Measurements from ENCODE around the gene RNF123. TPM values are rescaled to one million over a fixed set of nuclear protein-coding genes. Genes with fewer than 3 reads are reported as not detected.
"Not testable (repeated sequence)": the region's sequence is repeated elsewhere in the genome, so short reads cannot be mapped to it uniquely, and the experiment has no call there.

Gene RNF123
- total RNA-seq, 1 experiment from 2014 or later = 47.1 TPM

DNA sequence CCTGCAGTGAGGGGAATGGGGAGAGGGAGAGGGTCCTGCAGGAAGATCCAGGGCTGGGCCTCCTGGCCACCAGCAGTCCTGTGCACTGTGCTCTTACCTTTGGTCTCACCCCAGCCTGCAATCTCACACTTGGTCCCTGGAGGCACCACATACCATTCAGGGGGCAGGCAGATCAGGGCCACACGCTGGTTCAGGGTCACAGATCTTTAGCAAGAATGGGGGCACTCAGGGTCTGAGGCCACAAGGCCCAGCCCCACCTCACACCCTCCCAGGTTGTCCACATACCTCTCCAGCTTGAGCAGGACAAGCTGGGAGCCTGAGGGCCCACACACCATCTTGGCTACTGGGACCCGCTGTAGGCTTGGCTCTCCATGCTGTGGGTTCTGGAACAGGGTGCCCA, 4.9 kb upstream of the RNF123 start:
- ATAC-seq; H3K9me3 Mint-ChIP-seq; H3K4me3 Mint-ChIP-seq; H3K27me3 Mint-ChIP-seq (ENCODE audit: low read depth); CTCF ChIA-PET; H3K27ac Mint-ChIP-seq; DNase-seq (ENCODE audit: low spot score); POLR2A ChIA-PET: not testable (repeated sequence)
- Mint-ChIP-seq H3K4me1 (peaks cover 12% of the 10 kb centered on the region), H3K36me3 (peaks cover 23% of the 10 kb centered on the region)

- Mint-ChIP-seq H3K4me1 (peaks cover 15% of the 10 kb centered on the region), H3K4me3 (peak overlapping the region; percentile 98), H3K36me3 (peaks cover 17% of the 10 kb centered on the region)
- H3K9me3 Mint-ChIP-seq; POLR2A ChIA-PET; DNase-seq (ENCODE audit: low spot score); H3K27me3 Mint-ChIP-seq (ENCODE audit: low read depth); H3K27ac Mint-ChIP-seq; ATAC-seq; CTCF ChIA-PET: not testable (repeated sequence)
These were observed 4.3 kb upstream of the RNF123 start for GRCh38 chr3:49685103-49685502.

GRCh38 chr3:49685846-49686245, 3.5 kb upstream of the RNF123 start:
- H3K9me3 Mint-ChIP-seq; H3K27me3 Mint-ChIP-seq (ENCODE audit: low read depth); H3K27ac Mint-ChIP-seq; DNase-seq (ENCODE audit: low spot score); POLR2A ChIA-PET: not testable (repeated sequence)
- H3K4me3 Mint-ChIP-seq = peak overlapping the region; percentile 98
- peaks cover 16% of the 10 kb centered on the region for H3K36me3 Mint-ChIP-seq
- H3K4me1 Mint-ChIP-seq = peaks cover 21% of the 10 kb centered on the region
- 0 out of 2 replicates have a peak, but pooled peaks have one; percentile 0 for ATAC-seq
- CTCF ChIA-PET = interaction anchor here (0.6 kb wide), 1 partner anchor 13 kb away, joined by 3 read pairs; no protein-coding TSS in a partner anchor
- TF ChIP-seq ESRRA (CRISPR knock-in tag; IDR thresholded peaks at IDR 0.05; ENCODE audit: borderline replicate concordance) = 0 out of 2 replicates have a peak, but pooled peaks have one; percentile 43

- Mint-ChIP-seq H3K27ac (peak overlapping the region; percentile 78; the same call in 1 of the 2 replicates), H3K36me3 (peaks cover 16% of the 10 kb centered on the region), H3K4me3 (peak overlapping the region; percentile 98), H3K4me1 (peaks cover 21% of the 10 kb centered on the region)
- H3K27me3 Mint-ChIP-seq (ENCODE audit: low read depth); POLR2A ChIA-PET; H3K9me3 Mint-ChIP-seq: not testable (repeated sequence)
- peak; percentile 93 for DNase-seq (ENCODE audit: low spot score)
- ATAC-seq = peak; percentile 76
- CTCF ChIA-PET = interaction anchor here (0.6 kb wide), 1 partner anchor 13 kb away, joined by 3 read pairs; no protein-coding TSS in a partner anchor
These were observed 3.0 kb upstream of the RNF123 start for GRCh38 chr3:49686346-49686745.

GRCh38 chr3:49686769-49687423, 2.5 kb upstream of the RNF123 start:
- DNase-seq (ENCODE audit: low spot score) (peak; percentile 87), ATAC-seq (peak; percentile 71)
- H3K27me3 Mint-ChIP-seq (ENCODE audit: low read depth); POLR2A ChIA-PET; H3K9me3 Mint-ChIP-seq: not testable (repeated sequence)
- peaks cover 21% of the 10 kb centered on the region for H3K4me1 Mint-ChIP-seq
- CTCF ChIA-PET = interaction anchor here (0.6 kb wide), 1 partner anchor 14 kb away, joined by 3 read pairs; no protein-coding TSS in a partner anchor
- peaks cover 16% of the 10 kb centered on the region for H3K36me3 Mint-ChIP-seq
- H3K27ac Mint-ChIP-seq = peak overlapping the region; percentile 68
- H3K4me3 Mint-ChIP-seq = peak overlapping the region; percentile 98
- TF ChIP-seq SP1 (CRISPR knock-in tag; conservative IDR thresholded peaks at IDR 0.05) = peak; percentile 52
- TF ChIP-seq, protein P1, sequence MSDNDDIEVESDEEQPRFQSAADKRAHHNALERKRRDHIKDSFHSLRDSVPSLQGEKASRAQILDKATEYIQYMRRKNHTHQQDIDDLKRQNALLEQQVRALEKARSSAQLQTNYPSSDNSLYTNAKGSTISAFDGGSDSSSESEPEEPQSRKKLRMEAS (CRISPR knock-in tag; IDR thresholded peaks at IDR 0.05) = peak; percentile 23; the same call in 1 of the 2 replicates

GRCh38 chr3:49687424-49687795, 1.9 kb upstream of the RNF123 start:
- CTCF ChIA-PET; DNase-seq (ENCODE audit: low spot score); H3K9me3 Mint-ChIP-seq; H3K27me3 Mint-ChIP-seq (ENCODE audit: low read depth); POLR2A ChIA-PET; ATAC-seq: not testable (repeated sequence)
- H3K27ac Mint-ChIP-seq = peak overlapping the region; percentile 68; the same call in 1 of the 2 replicates
- H3K36me3 Mint-ChIP-seq = peaks cover 16% of the 10 kb centered on the region
- peak overlapping the region; percentile 98 for H3K4me3 Mint-ChIP-seq
- peaks cover 21% of the 10 kb centered on the region for H3K4me1 Mint-ChIP-seq

DNA sequence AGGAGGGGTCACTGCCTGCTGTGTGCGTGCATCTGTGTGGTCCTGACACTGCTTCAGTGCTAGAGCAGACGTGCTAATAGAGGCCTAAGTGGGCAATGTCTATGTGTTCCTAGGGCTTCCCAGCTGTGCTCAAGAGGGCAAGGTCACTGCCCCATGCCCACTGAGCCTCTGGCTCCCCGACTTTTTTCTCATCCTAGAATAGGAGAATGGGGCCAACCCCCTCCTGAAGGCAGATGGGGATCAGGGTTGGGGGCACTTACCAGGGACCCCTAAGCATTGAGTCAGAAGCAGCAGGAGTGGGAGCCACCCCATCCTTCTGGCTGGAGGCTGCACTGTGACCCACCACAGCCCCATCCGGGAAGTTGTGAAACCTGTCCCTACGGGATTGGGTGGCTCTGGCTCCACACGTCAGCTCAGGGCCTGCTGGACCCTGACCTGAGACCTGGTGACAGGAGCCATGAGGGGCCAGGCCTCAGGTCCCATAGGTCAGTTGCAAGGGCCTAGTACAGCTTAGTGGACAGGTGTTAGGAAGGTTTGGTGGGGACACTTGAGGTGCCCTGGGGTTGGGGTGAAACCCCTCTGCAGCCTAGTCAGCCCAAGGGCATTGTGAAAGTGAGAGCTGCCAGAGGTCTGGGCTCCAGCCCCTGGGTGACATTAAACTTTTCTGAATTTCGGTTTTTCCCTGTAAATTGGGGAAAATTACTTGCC, 865 bp upstream of the RNF123 start:
- CTCF ChIA-PET = interaction anchor here (0.8 to 1.0 kb wide), 2 partner anchors 11 to 29 kb away, joined by 3 read pairs; no protein-coding TSS in a partner anchor
- ATAC-seq; H3K9me3 Mint-ChIP-seq; H3K27ac Mint-ChIP-seq; H3K36me3 Mint-ChIP-seq; H3K27me3 Mint-ChIP-seq (ENCODE audit: low read depth); POLR2A ChIA-PET; DNase-seq (ENCODE audit: low spot score): not testable (repeated sequence)
- TF ChIP-seq GABPB1 (CRISPR knock-in tag; IDR thresholded peaks at IDR 0.05) = peak; percentile 35; the same call in 1 of the 2 replicates
- Mint-ChIP-seq H3K4me1 (peaks cover 21% of the 10 kb centered on the region), H3K4me3 (peak overlapping the region; percentile 98)

DNA sequence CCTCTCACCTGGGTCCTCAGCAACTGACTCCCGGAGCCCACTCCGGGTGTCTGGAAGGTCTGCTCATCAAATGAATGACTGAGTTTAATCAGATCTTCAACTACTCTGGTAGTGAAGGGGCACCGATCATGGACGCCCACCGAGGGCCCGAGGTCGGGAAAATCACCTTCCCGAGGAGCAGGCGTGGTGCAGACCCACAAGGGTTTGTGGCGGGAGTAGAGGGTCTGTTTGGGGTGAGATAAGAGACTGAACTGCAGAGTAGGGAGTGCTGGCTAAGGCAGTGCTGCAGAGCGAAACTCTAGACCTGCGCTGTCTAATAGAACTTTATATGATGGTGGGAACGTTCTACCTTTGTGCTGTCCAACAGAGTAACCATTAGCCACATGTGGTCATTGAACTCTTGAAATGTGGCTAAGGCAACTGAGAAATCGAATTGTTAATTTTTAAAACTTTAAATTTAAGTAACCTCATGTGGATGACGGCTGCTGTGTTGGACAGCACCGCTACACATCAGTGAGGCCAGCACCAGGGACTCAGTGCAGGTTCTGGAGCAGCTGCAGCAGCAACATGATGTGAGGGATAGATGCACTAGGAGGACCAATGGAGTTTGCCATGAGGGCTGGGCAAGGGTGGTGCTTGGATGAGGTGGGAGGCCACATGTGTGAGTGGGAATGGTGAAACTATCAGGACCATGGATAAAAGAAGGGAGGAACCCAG, 709 bp downstream of the RNF123 start:
- H3K27me3 Mint-ChIP-seq (ENCODE audit: low read depth); DNase-seq (ENCODE audit: low spot score); H3K36me3 Mint-ChIP-seq; H3K9me3 Mint-ChIP-seq; ATAC-seq; POLR2A ChIA-PET: not testable (repeated sequence)
- Mint-ChIP-seq H3K4me1 (peaks cover 21% of the 10 kb centered on the region), H3K4me3 (peak overlapping the region; percentile 98), H3K27ac (peak overlapping the region; percentile 65)
- CTCF ChIA-PET = interaction anchor here (0.6 to 1.0 kb wide), 2 partner anchors 123 to 178 kb away, joined by 3 read pairs; no protein-coding TSS in a partner anchor

- CTCF ChIA-PET = interaction anchor here (1.0 kb wide), 1 partner anchor 10 kb away, joined by 6 read pairs; no protein-coding TSS in a partner anchor
- H3K36me3 Mint-ChIP-seq; ATAC-seq; DNase-seq (ENCODE audit: low spot score); POLR2A ChIA-PET; H3K27me3 Mint-ChIP-seq (ENCODE audit: low read depth); H3K9me3 Mint-ChIP-seq; H3K27ac Mint-ChIP-seq: not testable (repeated sequence)
- peaks cover 17% of the 10 kb centered on the region for H3K4me1 Mint-ChIP-seq
- peak overlapping the region; percentile 98 for H3K4me3 Mint-ChIP-seq
These were observed 1.5 kb downstream of the RNF123 start for GRCh38 chr3:49690856-49691255.

DNA sequence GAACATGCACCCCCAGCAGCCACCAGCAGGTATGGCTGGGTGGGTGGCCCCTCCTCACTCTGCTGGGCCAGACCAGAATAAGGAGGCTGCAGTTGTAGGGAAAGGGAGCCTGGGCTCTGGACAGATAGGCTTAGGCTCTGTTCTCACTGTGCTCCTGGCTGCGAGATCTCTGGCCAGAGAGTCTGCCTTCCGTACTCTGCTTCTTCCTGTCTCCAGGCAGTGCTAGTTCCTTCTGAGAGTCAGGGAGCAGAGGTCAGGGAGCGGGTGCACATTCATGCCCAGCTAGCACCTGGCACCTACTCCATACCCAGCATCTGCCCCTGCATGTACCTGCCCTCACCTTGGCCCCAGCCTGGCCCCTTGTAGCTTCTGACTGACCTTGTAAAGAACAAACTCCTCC, 2.1 kb downstream of the RNF123 start:
- DNase-seq (ENCODE audit: low spot score); H3K36me3 Mint-ChIP-seq; H3K27ac Mint-ChIP-seq; H3K9me3 Mint-ChIP-seq; POLR2A ChIA-PET; ATAC-seq; H3K27me3 Mint-ChIP-seq (ENCODE audit: low read depth); H3K4me3 Mint-ChIP-seq: not testable (repeated sequence)
- CTCF ChIA-PET = interaction anchor here (0.6 to 1.0 kb wide), 2 partner anchors 10 to 283 kb away, joined by 3 to 6 read pairs; no protein-coding TSS in a partner anchor
- peaks cover 17% of the 10 kb centered on the region for H3K4me1 Mint-ChIP-seq
